ENCODE results near the gene UBE2I.

The UBE2I gene

DNA sequence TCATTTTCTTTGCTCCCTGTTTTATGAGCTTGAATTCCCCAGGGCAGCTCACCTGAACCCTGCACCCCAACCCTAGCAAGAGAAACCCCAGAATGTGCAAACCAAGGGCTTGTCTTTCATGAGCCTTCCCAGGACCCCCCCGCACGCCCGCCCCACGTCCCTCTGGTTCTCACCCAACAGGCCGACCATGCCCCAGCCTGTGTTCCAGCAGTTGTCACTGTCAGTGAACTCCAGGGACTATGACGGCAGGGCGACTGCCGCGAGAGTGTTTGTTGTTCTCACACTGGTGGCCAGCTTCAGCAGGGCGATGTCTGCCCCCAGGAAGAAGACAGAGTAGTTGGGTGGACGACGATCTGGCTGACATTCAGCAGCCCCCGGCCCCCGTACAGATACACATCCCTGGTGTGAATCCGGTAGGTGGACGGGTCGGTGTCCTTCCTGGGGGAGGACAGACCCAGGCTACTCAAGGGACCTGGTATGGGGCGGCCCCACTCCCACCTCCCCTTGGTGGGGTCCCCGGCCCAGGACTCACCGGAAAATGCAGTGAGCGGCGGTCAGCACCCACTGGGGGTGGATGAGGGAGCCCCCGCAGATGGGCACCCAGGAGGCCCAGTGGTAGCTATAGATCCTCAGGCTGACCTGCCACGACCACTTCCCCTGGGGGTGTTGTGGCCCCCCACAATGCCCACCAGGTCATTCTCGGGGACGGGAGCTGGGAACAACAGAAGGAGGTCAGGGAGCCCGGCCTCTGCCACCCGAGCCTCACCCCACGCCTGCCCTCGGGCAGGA, 33.5 kb upstream of the UBE2I start:
- intact Hi-C loops (cut with DNase I): no loop called here

DNA sequence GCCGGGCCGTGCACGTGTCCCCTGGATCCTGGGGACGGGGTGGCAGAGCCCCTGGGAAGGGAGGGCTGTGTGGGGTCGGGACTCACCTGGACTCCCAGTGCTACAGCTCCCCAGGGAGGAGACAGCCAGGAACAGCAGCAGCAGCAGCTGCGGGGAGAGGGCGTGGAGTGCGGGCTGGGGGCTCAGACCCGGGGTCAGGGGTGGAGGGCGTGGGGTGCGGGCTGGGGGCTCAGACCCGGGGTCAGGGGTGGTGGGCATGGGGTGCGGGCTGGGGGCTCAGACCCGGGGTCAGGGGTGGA, 32.9 kb upstream of the UBE2I start:
- DNase-seq: no peak
- intact Hi-C loops (cut with DNase I): no loop called here

More for the DNA sequence above, 33.5 kb upstream of the UBE2I start:
- DNase-seq: no peak

DNA sequence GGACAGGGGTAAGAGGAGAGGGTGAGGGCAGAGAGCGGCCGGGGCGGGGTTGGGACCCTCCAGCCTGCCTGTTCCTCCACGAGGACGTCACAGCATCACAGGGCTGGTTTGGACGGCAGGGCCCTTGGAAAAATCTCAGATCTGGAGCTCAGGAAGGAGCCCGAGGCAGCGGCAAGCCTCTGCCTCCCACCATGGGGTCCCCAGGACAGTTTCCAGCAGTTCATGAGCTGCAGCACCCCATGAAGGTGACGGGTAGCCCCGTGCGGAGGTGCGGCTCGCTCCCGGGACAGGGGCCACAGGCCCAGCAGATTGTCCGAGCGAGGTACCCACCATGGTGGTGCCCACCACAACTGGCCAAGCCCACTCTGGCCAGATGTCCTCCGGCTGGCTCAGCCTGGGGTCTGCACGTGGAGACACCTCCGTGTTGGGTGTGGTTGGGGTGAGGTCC, 32.3 kb upstream of the UBE2I start:
- DNase-seq: no peak
- intact Hi-C loops (cut with DNase I): no loop called here

DNA sequence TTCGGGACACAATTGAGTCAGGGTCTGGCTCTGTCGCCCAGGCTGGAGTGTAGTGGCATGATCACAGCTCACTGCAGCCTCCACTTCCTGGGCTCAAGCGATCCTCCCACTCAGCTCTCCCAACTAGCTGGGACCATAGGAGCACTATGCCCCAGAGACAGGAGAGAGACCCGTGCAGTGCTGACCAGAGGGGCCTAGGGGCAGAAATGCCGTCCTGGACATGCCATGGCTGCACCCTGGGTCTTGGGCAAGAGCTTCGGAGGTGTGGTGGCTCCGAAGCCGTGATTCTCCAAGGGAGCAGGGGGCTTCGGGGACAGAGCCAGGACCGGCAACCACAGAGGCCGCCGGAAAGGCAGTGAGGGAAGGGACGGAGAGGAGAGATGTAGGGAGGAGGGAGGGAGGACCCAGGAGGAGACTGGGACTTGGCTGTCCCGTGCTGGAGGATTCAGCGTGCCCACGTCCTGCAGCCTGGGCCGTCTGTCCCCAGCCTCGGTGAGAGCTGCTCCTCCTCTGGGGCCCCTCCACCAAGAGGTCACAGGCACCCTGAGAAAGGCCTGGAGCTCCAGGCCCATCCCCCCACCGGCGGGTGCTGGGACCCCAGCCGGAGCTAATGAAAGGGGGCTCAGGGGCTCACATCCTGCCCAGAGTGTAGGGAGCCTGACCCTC, 31.7 kb upstream of the UBE2I start:
- DNase-seq: no peak
- intact Hi-C loops (cut with DNase I): no loop called here

DNA sequence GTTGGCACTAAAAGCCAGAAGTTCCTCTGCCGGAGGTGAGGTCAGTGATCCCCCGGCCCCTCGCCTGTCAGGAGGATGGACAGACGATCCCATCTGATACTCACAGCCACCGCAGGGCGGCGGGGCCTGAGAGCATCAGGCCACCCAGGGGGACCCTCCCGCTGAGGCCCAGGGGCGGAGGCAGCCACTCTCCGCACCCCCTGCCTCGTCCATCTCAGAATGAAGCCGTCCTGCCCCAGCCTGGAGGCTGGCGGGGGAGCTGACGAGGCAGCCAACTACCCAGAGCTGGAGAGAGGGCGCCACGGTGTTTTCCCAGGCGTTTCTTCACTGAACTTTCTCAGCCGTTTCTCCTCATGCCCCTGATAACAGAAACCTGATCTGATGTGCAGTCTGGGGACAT, 31.0 kb upstream of the UBE2I start:
- no peak for DNase-seq
- intact Hi-C loops (cut with DNase I): no loop called here

DNA sequence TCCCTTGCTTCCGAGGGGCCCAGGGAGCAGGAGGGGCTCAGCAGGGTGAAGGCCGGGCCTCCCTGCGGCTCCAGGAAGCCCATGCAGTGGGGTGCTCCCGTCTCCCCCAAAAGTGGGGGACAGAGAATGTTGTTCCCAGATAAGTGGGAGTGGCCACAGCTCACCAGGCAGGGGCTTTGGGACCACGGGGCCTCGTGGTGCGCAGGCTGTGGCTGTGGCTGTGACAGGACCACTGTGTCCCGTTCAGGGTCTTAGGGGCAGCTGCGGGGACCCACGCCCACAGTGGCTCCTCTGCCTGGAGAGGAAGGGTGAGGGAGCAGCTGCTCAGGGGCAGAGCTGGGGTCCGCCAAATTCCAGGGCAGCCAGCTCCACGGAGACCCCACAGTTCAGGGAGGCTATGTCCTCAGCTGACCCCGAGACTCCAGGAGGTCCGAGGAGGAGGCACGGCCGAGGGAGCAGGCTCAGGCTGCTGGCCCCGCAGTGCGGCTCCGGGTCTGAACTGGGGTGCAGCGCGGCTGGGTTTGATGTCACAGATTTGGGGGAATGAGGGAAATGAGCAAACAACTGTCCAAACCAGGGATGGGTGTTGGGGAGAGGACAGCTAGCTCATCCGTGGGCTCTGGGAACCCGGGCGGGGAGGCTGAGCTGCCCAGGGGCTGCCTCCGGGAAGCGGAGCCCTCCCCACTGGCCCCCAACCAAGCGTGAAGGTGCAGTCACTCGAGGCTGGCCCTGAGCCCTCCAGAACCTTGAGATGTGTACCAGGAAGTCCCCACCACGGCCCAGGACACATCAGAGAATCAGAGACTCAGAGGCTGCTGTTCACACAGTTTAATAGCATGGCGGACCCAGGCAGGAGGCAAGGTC, 30.1 kb upstream of the UBE2I start:
- intact Hi-C loops (cut with DNase I): no loop called here
- no peak for DNase-seq

DNA sequence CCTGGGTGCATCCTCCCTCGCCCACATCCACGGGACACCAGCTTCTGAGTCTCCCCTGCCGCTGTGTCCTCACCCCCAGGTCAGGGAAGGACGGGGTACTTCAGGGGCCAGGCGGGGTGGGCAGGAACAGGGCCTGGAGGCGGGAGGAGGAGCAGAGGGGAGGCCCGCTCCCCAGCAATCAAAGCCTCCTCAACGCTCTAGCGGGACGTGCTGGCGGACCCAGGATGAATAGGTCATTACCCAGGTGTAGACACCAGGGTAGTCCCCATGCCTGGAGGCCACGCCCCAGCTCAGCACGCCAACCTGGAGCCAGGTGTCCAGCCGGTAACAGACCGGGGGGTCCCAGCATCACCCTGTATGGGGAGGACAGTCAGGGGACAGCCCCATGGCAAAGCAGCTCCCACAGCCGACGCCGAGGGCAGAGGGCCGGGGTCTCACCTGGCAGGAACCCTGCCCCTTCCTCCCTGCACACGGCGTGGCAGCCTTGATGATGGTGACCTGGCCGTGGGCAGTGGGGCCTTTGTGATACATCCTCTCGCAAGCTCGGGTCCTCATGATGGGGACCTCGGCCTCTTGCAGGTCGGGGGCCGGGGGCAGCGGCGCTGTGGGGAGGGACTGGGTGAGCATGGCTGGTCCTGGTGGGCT, 29.4 kb upstream of the UBE2I start:
- intact Hi-C loops (cut with DNase I): no loop called here
- DNase-seq: no peak

DNA sequence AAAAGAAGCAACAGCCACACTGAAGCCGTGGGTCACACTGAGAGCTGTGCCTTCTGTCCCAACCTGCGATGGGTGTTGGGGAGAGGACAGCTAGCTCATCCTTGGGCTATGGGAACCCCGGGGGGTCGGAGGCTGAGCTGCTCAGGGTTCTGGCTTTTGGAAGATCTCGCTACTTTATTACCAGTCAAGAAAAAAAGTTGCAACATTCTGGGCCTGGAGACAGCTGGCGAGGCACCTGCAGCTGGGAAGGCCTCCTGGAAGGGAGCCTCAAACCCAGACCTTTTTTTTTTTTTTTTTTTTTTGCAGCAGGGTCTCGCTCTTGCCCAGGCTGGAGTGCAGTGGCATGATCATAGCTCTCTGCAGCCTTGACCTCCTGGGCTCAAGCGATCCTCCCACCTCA, 28.7 kb upstream of the UBE2I start:
- intact Hi-C loops (cut with DNase I): no loop called here
- DNase-seq: no peak

DNA sequence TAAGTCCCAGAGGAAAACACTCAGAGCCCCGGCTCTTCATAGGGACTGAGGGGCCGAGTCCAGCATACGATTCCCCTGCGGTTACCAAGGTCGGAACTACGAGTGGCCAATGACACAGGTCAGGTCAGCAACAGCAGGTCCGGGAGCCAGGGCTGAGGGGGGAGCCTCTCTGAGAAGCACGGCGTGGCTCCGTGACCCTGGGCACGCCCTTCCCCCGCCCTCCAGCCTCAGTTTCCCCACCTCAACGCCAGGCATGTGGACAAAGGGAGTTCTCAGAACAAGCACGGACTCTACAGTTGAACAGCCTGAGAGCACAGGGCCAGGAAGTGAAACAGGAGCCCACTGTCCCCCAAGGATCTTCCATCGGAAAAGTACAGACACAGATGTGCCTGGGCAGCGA, 27.9 kb upstream of the UBE2I start:
- intact Hi-C loops (cut with DNase I): no loop called here
- no peak for DNase-seq

DNA sequence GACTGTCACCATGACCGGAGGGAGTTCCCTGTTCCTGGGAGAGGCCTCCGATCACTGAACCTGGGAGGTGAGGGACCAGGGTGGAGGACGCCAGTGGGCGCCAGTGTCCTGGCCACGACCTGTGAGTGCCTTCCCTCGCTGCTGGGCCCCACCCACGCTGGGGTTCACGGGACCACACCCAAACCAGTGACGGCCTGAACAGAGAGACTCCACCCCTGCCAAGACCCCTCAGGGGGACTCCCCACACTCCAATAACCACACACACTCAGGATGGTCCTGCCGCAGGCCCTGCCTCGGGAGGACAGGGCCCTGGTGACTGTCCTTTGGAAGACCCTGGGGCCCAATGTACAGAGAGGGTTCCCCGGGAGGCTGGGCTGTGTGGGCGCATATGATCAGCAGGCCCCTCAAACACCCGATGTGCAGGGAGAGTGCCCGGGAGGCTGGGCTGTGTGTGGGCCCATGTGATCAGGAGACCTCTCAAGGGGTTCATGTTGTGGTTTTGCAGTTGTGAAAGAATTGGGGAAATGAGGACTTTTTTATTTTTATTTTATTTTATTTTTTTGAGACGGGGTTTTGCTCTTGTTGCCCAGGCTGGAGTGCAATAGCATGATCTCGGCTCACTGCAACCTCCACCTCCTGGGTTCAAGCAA, 27.0 kb upstream of the UBE2I start:
- intact Hi-C loops (cut with DNase I): no loop called here
- DNase-seq: no peak

DNA sequence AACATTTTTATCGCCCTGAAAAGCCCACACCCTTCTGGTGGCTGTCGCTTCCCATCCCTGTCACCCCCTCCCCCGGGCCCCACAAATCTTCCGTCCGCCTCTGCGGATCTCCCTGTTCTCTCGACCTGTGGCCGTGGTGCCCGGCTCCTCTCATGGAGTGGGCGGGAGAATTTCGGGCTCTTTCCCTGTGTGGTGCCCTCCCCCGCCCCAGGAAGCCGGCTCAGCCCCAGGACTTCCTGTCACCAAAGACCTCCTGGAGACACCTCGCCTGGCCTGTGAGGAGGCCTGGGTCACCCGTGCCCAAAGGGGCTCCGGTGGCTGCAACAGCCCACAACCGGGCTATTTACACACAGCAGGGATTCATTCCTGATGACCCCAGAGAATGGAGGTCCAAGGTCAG, 26.1 kb upstream of the UBE2I start:
- no peak for DNase-seq
- intact Hi-C loops (cut with DNase I): no loop called here

DNA sequence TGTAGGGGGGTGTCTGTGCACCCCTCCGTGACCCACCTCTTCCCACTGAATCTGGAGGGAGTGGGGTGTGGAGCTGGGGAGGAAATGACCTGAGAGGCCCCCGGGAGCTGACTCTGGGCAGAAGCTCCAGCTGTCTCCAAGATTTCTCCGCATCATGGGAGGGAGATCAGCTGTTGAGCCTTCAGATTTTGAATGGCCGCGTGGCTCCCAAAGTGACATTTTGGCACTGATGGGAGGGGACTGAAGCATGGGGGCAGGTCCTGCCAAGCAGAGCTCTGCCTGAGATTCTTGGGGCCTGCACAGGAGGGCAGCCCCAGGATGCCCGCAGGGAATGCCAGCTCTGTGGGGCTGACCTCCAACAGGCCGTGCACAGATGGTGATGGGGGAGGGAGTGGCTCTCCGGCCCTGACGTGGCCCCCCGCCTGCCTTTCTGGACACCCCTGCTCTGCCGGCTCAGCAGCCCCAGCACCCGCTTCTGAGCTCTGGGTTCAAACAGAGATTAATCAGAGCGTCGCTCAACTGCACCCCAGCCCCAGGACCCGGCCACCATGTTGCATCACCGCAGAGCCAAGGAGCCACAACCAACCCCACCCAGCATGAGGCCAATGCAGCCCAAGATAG, 25.3 kb upstream of the UBE2I start:
- no peak for DNase-seq
- intact Hi-C loops (cut with DNase I): no loop called here

DNA sequence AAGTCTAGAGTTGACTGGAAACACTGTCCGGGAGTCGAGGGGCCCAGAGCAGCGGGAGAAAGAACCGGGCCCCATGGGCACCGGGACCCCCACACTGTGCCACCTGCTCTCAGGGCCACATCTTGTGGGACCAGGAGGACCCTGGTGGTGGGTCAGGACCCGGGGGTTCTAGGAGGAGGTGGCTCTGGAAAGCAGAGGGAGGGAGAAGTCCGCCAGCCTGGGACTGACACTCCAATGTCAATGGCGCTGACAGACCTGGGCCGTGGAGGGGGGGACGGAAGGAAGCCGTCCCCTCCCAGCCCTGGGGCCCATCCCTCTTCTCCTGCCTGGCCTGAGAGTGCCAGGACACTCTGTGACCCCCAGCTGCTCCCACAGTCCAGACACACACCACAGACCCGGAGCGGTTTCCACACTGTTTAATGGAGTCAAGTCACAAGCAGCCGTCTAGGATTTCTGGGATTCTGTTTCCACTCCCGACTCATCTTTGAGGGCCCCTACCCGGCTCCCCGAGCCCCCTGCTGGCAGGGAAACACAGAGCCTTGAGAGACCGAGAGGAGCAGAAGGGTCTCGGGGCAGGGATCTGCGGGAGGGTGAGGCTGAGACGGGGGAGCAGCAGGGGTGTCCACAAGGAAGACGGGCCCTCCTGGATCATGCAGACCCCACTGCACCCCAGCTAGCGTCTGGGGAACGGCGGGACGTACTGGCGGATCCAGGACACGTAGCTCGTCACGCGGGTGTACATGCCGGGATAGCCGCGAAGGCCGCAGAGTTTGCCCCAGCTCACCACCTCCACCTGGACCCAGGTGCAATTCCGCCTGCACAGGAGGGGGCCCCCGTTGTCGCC, 23.5 kb upstream of the UBE2I start:
- no peak for DNase-seq
- intact Hi-C loops (cut with DNase I): no loop called here

DNA sequence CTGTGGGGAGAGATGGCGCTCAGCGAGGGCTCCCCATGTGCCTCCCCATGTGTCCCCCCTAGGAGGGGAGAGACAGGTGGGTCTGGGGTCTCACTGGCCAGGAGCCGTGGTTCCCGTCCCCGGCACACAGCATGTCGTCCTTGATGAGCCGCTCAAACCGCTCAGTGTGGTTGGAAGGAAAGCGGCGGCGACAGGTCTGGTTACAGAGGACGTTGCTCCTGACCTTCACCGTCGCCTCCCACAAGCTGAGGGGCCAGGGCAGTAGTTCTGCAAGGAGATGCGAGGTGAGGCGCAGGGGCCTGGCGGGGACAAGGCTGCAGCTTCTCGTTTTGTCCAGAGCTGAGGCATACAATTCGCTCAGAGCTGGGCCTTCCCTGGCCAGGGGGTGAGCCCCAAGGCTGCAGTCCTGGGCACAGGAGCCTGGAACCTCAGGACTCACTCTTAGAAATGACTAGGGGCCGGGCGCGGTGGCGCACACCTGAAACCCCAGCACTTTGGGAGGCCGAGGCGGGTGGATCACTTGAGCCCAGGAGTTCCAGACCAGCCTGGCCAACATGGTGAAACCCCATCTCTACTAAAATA, 22.8 kb upstream of the UBE2I start:
- no peak for DNase-seq
- intact Hi-C loops (cut with DNase I): no loop called here

DNA sequence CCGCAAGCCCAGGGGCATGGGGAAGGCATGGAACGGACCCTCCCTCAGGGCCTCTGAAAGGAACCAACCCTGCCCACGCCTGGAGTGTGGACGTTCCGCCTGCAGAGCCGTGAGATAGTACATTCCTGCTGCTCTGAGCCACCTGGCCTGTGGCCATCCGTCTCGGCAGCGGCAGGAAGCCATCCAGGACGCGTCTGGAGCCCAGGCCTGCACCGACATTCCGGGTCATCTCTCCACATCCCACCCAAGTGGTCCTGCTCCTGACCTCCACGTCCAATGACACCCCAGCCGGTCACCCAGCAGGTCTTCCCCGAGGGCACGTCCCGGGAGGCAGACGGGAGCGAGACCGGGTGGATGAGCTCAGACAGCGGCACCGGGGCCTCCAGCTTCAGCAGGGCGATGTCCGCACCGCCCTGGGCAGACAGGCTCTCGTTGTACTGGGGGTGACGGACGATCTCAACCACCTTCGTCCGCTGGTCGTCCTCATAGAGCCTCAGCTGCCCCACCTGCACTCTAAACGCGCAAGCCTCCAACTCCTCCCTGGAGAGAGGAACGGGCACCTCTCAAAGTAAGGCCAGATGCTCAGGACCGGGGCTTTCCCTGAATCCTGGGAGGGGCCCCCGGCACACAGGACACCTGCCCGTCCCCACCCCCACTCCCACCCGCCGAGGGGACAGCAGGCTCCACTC, 21.3 kb upstream of the UBE2I start:
- intact Hi-C loops (cut with DNase I): no loop called here
- DNase-seq: no peak

DNA sequence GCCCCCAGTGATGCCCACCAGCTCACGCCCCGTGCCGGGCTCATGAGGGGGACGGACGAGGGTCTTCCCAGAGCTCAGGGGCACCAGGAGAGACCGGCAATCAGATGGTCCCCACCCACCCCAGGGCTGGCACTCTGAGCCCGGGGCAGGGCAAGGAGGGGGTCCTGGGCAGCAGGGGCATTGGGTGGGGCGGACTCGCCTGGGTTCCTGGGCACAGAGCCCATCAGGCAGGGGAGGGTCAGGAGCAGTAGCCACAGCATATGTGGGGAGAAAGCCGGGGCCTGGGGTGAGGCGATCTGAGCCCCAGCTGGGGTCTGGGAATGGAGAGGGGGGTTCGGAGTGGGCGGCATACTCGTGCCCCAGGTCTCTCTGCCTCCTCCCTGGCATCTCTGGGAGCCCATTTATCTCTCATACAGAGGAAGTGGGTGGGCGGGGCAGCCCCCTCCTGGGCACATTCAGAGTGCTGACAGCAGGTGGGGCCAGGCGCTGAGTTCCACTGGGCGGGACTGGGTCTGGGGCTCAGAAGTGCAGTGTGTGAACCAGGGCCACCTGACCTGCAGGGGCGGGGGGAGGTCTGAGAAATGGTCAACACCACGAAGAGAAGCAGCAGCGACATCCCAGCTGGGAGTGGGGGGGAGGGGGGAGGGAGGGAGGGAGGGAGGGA, 20.5 kb upstream of the UBE2I start:
- intact Hi-C loops (cut with DNase I): no loop called here
- DNase-seq: no peak
